HL-60 (cell line): ENCODE data around the gene BCL2.

Source experiments
- GABPA ChIP-seq: IDR thresholded peaks from 2 replicates; pipeline ENCODE4 v1.6.1; 2012; ENCODE audit warnings: low read depth
- POLR2AphosphoS5 ChIP-seq: IDR thresholded peaks from 2 replicates; pipeline ENCODE4 v1.6.1; 2012; ENCODE audit warnings: low read depth
- TF ChIP-seq, protein P1 (sequence below): IDR thresholded peaks from one replicate; pipeline ENCODE4 v1.5.1; 2011; ENCODE audit warnings: low read length, control low read depth, inconsistent platforms; ENCODE audit not compliant: insufficient read depth
- TF ChIP-seq, protein P2 (sequence below): IDR thresholded peaks from 2 replicates; pipeline ENCODE4 v1.6.1; 2012; ENCODE audit warnings: low read depth; ENCODE audit not compliant: insufficient replicate concordance

DNA sequence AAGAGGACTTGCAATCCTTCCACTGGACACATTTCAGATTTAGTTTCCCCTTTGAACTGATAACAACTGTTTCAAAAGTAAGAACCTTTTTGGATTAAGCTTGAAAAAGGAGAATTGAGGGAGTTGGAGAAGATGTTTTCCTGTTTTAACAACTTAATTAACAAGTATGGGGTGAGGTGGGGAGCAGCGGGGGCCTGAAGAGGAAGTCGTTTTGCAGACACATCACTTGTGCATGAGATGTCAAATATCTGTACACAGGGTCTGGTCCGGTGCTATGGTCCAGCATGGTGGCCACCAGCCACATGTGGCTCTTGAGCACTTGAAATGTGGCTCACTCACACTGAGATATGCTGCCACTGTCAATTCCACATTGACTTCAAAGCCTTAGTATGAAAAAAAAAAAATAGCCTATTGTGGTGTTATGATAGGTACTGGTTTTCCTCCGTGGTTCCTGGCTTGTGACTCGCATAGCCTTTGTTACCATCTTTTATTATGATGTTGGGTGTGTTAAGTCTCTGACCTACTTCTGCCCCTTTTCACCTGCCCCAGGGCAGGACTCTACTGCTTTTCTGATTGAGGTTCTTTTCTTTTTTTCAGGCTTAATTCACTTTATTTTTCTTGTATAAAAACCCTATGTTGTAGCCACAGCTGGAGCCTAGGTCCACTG lies 205.5 kb downstream of the BCL2 start:
- TF ChIP-seq, protein P1, sequence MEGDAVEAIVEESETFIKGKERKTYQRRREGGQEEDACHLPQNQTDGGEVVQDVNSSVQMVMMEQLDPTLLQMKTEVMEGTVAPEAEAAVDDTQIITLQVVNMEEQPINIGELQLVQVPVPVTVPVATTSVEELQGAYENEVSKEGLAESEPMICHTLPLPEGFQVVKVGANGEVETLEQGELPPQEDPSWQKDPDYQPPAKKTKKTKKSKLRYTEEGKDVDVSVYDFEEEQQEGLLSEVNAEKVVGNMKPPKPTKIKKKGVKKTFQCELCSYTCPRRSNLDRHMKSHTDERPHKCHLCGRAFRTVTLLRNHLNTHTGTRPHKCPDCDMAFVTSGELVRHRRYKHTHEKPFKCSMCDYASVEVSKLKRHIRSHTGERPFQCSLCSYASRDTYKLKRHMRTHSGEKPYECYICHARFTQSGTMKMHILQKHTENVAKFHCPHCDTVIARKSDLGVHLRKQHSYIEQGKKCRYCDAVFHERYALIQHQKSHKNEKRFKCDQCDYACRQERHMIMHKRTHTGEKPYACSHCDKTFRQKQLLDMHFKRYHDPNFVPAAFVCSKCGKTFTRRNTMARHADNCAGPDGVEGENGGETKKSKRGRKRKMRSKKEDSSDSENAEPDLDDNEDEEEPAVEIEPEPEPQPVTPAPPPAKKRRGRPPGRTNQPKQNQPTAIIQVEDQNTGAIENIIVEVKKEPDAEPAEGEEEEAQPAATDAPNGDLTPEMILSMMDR = no peak
- no peak for TF ChIP-seq POLR2AphosphoS5
- TF ChIP-seq, protein P2, sequence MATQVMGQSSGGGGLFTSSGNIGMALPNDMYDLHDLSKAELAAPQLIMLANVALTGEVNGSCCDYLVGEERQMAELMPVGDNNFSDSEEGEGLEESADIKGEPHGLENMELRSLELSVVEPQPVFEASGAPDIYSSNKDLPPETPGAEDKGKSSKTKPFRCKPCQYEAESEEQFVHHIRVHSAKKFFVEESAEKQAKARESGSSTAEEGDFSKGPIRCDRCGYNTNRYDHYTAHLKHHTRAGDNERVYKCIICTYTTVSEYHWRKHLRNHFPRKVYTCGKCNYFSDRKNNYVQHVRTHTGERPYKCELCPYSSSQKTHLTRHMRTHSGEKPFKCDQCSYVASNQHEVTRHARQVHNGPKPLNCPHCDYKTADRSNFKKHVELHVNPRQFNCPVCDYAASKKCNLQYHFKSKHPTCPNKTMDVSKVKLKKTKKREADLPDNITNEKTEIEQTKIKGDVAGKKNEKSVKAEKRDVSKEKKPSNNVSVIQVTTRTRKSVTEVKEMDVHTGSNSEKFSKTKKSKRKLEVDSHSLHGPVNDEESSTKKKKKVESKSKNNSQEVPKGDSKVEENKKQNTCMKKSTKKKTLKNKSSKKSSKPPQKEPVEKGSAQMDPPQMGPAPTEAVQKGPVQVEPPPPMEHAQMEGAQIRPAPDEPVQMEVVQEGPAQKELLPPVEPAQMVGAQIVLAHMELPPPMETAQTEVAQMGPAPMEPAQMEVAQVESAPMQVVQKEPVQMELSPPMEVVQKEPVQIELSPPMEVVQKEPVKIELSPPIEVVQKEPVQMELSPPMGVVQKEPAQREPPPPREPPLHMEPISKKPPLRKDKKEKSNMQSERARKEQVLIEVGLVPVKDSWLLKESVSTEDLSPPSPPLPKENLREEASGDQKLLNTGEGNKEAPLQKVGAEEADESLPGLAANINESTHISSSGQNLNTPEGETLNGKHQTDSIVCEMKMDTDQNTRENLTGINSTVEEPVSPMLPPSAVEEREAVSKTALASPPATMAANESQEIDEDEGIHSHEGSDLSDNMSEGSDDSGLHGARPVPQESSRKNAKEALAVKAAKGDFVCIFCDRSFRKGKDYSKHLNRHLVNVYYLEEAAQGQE = no peak
- TF ChIP-seq GABPA = no peak
